ENCODE results near the gene BRINP2.
"Not testable (repeated sequence)": the region's sequence is repeated elsewhere in the genome, so short reads cannot be mapped to it uniquely, and the experiment has no call there.

Gene BRINP2

DNA sequence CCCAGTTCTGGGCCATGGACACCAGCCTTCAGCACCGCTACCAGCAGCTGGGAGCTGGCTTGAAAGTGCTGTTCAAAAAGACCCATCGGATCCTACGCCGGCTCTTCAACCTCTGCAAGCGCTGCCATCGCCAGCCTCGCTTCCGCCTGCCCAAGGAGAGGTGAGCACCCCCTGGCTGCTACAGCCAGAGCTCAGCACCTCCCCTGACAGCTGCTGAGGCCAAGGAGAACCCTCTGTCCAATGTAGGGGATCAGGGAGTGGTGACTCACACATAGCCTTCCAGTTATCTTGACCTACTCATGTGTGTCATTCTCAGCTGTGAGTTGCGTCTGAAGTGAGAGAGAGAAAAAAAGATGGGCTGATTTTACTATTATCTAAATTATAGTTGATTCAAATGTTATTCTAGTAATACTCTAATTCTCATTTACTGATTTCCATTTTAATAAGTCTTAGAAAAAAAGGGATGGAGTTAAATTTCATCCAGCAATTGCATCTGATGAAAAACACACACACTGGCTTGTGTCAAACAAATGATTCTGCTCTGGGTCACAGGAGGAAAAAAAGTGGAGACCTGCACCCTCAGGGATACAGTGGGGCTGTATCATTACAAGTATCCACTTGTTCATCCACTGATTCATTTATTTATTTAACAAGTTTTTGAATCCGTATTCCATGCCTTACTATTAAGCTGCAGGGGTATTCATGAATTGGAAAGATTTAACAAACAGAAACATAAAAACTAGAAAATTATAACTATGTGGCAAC, 108.0 kb downstream of the BRINP2 start:
- no peak for DNase-seq

DNA sequence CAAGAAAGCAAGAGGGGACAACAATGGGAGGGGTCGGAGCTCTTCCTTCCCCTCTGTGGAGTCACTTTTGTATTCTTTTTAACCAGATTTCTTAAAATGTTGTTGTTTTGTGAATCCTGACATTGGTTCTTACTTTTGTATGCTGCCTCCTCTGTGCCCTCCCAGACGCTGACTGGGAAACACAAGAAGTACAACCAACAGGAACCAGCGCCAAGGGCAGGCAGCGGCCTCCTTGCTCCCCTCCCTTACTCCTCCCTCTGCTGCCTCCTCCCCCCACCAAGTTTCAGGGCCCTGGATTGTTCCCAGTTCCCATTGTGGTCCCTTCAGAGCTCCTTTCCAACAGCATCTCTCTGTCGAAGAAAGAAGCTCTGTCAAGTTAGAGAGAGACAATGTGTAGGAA, 111.1 kb downstream of the BRINP2 start:
- DNase-seq: no peak

DNA sequence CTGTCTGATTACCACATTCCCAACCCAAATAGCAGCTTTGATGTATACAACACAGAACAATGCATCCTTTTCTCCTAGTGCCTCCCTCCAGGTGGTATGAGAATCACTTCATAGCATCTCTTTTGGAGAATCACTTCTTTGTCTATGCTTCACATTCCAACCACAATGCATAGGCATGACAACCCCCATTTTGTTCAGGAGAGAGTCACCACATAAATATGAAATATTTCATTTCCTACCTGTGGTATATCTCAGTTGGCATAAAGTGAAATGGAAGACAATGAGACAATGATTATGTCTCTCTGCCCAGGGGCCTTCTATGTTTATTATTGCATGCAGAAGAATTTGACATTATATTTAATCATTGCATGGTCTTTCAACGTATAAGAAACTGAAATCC, 112.2 kb downstream of the BRINP2 start:
- no peak for DNase-seq

DNA sequence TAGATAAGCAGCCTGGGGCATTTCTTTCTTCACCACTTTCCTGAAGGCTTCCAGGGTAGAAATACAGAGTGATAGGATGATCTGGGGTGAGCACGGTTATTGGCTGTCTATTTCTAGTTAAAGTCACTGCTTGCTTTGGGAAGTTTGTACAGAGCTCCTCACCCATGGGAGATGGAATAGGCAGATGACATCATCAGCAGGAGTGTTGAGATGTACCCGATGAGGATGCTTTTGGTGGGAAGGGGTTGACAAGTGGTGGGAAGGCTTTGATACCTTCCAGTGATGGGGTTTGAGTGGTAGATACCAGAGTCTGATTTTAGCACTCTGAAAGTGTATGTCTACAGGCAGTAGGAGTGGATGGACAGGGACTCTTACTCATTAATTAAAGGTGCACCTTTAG, 112.6 kb downstream of the BRINP2 start:
- no peak for DNase-seq

DNA sequence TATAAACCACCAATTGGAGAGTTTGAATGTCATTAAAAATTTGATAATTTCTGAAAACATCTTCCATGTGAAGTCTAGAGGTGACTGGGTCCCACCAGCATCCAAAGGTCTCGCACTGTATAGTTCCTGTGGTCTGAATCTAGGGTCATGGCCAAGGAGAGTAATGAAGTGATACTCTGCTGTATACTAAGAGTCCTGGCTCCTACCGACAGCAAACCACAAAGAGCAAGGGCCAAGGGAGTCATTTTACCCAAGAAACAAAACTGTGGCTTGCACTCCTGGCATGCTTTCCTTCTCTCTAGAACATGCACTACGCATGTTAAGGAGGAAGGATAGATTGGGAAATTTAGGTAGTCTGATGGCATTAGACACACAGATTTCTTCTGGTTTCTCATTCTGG, 115.6 kb downstream of the BRINP2 start:
- no peak for DNase-seq

DNA sequence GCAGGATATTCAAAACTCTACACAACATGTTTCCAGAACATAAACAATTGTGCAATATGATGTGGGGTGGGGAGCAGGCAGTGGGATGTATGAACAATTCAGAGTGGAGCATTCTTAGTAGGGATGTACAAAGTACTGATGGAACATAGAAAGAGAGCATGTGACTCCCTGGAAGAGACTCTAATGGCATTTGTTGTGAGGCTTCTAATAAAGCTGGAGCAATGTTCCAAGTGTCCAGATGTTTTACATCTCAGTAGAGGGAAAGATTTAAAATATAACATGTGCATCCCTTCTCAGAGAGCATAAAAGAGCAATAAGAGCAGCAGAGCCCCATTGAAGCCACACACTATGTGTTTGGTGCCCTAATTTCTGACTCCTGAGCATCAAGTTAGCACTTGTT, 116.5 kb downstream of the BRINP2 start:
- no peak for DNase-seq

DNA sequence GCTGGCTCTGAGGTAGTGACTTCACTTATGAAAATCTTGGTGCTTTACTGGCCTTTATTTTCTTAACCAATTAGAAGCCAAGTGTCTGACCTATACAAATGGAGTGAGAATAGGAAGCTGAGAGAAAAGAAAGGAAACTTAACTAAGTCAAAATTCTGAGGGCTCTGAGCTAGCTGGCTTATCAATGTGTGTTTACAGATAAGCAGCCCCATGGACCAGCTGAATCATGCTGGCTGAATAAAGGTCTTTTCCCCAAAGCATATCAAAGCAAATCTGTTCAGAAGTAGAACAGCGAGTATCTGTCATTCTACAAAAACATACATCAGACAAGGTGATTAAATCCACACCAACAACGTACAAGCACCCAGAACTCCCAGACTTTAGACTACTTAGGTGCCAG, 117.2 kb downstream of the BRINP2 start:
- DNase-seq: no peak

DNA sequence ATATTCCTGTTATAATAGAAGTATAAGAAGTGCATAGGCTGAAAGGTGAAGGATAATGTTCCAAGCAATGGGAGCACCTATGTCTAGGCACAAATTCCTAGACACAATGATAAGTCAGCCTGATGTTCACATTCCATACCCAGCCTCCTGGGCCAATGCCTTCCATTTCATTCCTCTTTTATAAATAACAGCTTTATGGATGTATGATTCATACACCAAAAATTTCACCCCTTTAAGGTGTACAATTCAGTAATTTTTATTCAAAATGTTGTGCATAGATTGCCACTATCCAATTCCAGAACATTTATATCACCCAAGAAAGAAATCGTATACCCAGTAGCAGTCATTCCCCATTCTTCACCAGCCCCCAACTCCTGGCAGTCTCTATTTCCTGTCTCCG, 118.8 kb downstream of the BRINP2 start:
- DNase-seq: no peak

DNA sequence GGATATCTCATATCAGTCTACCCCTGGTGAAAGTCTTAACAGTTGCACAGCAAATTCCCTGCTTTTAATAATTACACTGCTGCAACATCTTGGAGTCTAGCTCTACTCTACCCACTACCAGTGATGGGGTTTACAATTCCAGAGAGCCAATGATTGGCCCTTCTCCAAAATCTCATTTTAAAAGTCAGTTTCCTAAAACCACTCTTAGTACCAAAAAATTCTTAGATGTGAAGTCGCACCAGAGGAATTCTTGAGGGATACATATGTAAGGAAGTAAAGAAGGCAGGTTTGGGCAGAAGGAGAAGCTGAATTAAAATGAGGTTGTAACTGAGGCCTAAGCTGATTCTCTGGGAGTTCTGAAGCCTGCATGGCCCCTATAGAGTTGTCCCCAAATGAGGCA, 129.7 kb downstream of the BRINP2 start:
- DNase-seq: no peak

DNA sequence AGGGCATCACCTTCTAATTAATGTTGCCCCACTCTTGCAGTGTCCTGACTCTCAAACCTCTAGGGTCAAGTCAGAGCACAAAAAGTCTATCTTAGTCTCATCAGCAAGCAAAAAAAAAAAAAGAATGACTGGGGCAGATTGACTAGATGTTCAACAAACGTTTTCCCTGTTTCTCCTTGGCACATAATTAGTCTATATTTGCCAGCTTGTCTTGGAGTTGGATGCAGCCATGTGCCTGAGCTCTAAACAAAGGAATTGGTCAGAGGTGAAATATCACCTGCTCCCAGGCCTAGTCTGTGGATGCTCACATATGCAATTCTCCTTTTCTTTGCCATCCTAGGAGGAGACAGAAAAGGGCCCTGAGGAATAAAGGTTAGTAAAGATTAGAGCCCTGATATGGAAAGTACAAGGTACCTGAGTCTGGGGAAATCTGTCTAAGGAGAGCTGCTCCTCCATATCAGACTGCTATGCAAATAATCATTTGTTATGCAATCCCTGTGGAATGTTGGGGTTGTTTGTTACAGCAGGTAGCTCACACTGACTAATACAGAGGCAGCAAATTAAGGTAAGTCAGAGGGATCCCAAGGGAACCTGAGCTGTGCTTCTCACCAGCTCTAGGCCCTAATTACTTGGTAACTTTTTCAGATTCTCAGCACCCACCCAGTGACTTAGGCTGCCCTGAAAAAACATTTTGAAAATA, 130.8 kb downstream of the BRINP2 start:
- DNase-seq: no peak

DNA sequence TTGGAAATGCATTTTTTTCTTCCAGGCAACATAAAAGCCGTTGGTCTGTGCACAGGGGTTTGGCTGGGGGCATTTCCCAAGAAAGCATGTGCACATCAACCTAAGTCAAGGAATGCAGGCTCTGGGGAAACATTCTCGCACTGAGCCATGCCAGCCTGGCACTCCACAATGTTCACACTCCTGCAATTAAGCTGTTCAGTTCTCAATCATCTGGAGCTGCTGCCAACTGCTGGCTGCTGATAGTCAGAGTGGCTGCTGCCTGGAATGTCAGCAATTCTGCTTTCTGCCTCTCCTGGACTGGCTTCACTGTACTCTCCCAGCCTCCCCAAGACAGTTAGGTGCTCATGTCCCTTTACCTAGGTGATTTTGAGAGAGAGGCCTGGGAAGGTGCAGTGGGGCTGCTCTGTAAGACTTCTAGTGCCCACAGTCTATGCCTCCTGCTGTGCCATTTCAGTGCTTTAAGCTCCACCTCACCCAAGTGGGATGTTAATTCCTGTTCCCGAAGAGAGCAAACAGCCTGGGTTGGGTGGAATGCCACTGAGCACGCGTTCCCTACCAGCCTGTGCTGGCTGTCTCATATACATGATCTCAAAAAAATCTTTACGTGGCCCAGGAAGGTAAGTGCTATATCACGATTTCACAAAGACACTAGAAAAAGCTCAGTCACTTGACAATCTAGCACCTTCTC, 131.7 kb downstream of the BRINP2 start:
- DNase-seq: peak; percentile 24

DNA sequence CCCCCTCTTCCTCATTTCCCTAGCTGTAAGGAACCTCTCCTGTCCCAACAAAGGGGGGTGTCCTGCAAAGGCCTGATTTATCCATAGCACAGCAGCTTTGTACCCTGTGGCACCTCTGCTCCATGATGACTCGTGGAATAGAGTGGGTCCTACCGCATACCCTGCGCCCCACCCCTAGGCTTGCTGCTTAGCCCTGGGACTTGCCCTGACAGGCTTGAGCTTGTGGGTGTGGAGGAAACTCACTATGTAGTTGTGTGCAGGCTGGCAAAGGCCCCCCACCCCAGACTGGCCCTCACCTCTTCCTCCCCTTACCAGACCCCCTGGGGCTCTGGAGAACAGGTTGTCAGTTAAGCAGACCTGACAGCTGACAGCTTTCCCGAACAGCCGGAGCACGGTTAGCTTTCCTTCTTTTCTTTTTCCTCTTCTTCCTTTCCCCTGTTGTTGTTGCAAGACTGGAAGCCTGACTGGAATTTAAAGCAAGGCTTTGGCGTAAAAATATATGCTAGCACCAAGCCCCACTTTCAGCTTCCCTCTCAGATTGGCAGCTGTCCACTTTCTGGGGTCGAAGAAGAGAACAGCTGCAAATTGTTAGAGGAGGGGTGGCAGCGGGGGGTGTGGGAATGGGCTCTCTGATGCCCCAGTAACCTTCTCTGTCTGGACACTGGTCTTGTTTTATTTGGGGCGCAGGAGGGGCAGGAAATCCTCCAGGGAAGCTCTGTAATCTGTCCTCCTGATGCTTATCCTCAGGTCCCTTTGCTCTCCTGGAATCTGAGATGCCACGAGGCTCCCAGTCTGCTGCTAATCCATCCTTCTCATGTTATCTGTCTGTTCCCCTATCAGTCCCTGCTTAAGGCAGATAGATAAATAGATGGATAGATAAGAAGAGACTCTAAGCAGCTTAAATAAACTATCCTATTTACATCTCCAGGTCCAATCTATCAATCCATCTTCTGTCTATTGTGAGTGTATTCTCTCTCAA, 134.6 kb downstream of the BRINP2 start:
- no peak for DNase-seq

DNA sequence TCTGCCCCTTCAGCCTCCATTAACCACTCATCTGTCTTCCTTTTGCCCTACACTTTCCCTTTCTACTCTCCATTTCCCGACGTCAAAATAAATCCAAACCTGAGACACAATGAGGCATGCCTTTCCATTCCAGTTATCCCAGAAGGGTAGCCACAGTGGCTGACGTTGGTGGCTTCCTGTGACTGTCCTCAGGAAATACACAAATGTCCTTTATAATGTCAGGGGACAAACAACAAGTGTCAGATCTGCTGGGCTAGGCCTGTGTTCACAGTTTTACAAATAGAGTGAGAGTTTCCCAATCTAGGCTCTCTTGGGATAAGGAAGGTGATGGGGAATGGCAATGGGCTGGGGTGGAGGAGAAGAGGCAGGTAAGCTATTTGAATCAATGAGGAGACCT, 135.3 kb downstream of the BRINP2 start:
- DNase-seq: no peak

DNA sequence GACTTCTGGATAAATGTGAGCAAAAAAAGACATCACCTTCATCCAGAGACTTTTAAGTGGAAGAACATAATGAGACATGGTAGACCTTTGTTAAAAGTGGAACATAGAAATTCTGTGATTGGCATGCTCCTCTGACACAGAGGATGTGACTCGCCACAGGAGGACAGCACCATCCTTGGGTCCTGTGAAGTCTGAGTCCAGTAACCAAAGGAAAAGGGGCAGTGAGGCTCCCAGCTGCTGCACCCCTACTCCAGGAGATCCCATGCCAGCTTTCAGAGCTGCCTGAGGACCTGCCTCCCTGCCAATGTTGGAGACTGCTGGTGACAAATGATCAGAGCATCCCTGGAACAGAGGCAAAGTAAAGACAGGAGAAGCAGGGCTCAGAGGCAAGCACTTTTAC, 136.2 kb downstream of the BRINP2 start:
- no peak for DNase-seq

DNA sequence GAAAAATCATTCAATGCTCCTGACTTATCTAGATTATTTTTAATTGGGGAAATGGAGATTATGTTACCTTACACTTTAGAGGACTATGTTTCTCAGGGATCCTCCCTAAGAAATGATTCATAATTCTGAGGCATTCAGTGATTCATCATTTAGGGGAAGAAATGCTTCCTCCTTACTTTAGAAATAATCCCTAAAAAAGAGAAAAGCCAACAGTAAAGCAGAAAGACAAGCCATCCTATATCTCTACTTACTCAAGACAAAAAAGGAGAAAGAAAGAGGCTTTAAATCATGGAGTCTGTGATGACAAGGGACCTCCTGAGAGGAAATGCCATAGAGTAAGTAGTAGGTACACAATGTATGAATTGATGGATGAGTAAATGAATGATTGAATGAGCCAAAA, 137.0 kb downstream of the BRINP2 start:
- no peak for DNase-seq

DNA sequence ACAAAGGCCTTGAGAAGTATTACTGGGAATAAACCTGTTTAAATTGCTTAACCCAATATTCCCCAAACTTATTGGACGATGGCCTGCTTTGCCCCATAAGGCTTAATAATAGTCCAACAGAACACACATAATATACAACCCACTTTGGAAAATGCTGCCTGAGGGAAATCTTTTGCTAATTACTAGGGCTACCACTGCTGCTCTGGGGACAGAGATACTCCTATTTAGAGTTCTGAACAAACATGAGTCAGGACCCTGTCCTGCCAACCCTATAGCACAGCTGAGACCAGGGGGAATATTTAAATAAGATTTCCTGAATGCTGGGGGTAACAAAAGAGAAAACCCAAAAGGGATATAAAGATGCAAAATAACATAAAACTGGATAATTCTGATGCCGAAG, 139.1 kb downstream of the BRINP2 start:
- DNase-seq: no peak

DNA sequence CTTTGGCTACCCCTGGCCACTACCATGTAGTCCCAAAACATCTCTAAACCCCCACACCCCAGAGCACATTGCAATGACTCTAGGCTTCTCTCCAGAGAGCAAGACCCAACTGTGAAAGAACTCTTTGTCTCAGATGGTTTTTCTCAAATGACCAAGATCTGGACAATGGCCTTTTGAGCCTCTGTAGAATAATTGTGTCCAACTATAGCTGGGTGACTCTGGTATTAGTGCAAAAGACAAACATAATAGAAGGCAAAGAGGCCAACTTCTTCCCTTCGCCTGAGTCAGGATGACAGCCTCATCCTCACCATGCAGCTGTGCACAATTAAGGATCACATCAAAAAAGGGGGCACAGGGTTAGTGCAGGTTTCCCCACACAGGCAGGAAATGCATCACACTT, 139.6 kb downstream of the BRINP2 start:
- no peak for DNase-seq

DNA sequence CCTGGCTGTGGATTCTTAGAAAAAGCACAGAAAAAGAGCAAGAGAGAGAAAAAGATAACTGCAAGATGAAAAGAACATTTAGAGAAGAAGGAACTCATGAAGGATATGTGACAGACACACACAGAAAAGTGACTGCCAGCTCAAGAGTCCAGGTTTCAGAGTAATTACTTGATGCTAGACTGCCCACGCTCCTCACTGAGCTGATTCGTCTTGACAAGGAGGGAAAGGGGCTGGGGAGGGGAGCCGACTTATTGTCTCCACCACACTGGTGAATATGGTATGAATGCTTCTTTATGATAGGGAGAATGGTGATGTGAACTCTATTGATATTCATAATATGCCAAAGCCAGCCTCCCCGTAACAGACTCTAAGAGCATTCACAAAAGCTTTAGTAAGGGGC, 140.4 kb downstream of the BRINP2 start:
- no peak for DNase-seq

DNA sequence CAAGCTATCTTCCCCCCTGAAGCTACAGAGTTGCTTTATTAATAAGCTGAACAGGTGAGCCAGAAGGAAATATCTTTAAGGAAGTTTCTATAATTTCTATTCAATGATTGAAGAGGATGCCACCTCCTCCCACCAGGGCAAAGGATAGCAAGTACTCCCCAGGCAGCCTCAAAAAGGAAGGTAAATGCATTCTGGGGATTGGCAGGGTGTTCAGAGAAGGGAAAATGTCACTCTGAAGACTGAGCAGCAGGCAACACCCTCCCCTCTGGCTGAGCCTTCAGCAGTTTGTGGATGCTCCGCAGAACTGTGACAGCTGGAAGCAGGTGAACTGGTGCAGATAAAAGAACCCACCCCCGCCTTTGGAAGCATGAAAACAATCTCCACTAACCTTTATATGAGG, 140.8 kb downstream of the BRINP2 start:
- no peak for DNase-seq

DNA sequence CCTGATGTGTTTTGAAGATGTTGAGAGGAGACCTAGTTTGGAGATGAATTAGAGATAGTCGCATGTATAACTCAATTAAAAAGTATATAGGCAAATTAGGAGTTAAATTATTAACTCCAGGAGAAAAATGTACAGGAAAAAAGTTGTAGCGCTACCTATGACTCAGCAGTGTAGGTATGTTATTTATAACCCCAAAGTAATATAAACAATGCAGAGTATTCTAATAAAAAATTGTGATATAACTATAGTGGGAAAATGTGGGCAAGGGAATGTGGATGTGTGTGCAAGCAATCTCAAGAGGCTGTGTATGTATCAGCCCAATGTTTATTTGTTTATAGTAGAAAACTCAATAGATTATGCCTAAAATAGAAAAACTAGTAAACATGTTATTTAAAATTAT, 144.5 kb downstream of the BRINP2 start:
- DNase-seq: no peak

DNA sequence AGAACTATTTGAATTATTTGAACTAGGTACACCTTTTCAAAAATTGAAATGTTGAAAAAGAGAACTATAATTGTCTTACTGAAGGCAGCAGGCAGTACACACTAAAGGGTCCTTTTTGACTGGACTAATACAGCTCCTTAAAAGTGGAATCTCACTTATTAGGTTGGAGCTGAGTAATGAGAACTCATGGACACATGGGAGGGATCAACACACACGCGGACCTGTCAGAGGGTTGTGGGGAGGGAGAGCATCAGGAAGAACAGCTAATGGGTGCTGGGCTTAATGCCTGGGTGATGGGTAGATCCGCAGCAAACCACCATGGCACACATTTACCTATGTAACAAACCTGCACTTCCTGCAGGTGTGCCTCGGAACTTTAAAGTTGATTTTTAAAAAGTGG, 145.0 kb downstream of the BRINP2 start:
- DNase-seq: no peak

DNA sequence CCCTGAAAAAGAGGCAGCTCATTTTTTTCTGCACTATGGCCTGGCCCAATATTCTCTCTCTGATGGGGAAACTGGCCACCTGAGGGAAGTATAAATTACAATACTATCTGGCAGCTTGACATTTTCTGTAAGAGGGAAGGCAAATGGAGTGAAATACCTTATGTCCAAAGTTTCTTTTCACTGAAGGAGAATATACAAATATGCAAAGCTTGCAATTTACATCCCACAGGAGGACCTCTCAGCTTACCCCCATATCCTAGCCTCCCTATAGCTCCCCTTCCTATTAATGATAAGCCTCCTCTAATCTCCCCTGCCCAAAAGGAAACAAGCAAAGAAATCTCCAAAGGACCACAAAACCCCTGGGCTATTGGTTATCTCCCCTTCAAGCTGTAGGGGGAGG, 150.7 kb downstream of the BRINP2 start:
- not testable (repeated sequence) for DNase-seq

DNA sequence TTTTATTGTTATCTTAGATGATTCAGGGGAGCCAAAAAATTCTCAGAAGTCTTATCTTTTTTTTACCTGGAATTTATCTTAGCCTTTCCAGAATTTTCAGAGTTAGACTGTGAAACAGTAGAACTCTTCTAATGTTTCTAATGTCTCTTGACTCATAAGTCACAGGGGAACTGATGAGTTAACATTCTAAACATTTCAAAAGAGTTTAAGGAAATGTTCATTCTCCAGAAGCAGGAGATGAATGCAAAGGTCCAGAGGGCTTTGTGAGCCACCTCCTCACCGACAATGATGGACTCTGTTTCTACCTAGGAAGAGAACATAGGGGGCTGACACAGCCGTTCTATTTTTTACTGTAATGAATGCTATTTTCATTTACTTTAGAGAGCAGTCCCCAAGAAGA, 157.5 kb downstream of the BRINP2 start:
- no peak for DNase-seq
